Thoracic aorta (tissue), 2 donors: ENCODE measurements around the gene DACT2. TPM values are rescaled to one million over a fixed set of nuclear protein-coding genes. Genes with fewer than 3 reads are reported as not detected.

Experiments used
- ATAC-seq: fragments of 150-250 bp; one replicate; pipeline ENCODE4 v1.8.0; 2017; ENCODE audit warnings: low read depth; ENCODE audit not compliant: insufficient number of reproducible peaks, low FRiP score
- DNase-seq: peaks from one replicate; pipeline ENCODE4 v3.0.0-alpha.2; 2020; ENCODE audit warnings: low spot score
- H3K27ac ChIP-seq, 2 donors: fragments of 200-600 bp; sonication (generic); 1 replicate in 1 of 2; 2 replicates in 1 of 2; pipeline ENCODE4 v1.5.1; 2016; ENCODE audit warnings: mild to moderate bottlenecking in 2 of 2, moderate library complexity in 2 of 2
- H3K27me3 ChIP-seq: fragments of 200-600 bp; sonication (generic); replicated peaks from 2 replicates; pipeline ENCODE4 v1.6.0; 2016; ENCODE audit warnings: mild to moderate bottlenecking; ENCODE audit not compliant: insufficient read depth
- H3K36me3 ChIP-seq: fragments of 200-600 bp; sonication (generic); one replicate; pipeline ENCODE4 v1.5.1; 2016
- H3K4me1 ChIP-seq, 2 donors: fragments of 200-600 bp; sonication (generic); 1 replicate in 1 of 2; 2 replicates in 1 of 2; pipeline versions ENCODE4 v1.5.1 to v1.6.0; 2016; ENCODE audit warnings: low read depth in 2 of 2, mild to moderate bottlenecking in 1 of 2; ENCODE audit not compliant: control insufficient read depth in 1 of 2
- H3K4me3 ChIP-seq: fragments of 200-600 bp; sonication (generic); 2 replicates; pipeline ENCODE4 v1.5.1; 2016; ENCODE audit warnings: mild to moderate bottlenecking
- H3K9me3 ChIP-seq: fragments of 200-600 bp; sonication (generic); 2 replicates; pipeline ENCODE4 v1.5.1; 2016
- CTCF ChIP-seq: fragments of 200-600 bp; sonication (generic); IDR thresholded peaks from one replicate; pipeline ENCODE4 v1.5.1; 2019; ENCODE audit warnings: antibody characterized with exemption
- total RNA-seq, 2 donors: library from RNA; depleted of rRNA; stranded (reverse); fragments of >200 nt; gene quantifications; one replicate each; pipeline versions ENCODE4 v1.1.0 to v1.2.3, GENCODE V29; 2016

Gene DACT2
- total RNA-seq, 2 donors from 2014 or later, result 0.28 to 0.41 TPM

- Histone ChIP-seq H3K36me3 (no peaks in the 10 kb centered on the region), H3K4me1 (no peaks in the 10 kb centered on the region), H3K9me3 (no peaks in the 10 kb centered on the region), H3K27me3 (no peaks in the 10 kb centered on the region), H3K4me3 (no peak overlapping the region), H3K27ac (no peak overlapping the region)
- ATAC-seq (no peak), DNase-seq (no peak)
- TF ChIP-seq CTCF, result no peak
Observed at GRCh38 chr6:168348186-168348585, 28.6 kb upstream of the DACT2 start.

- no peaks in the 10 kb centered on the region for H3K36me3 ChIP-seq
- H3K4me1 ChIP-seq, result no peaks in the 10 kb centered on the region
- H3K27me3 ChIP-seq, result no peaks in the 10 kb centered on the region
- H3K4me3 ChIP-seq, result no peak overlapping the region
- H3K27ac ChIP-seq, result no peak overlapping the region
- no peak for ATAC-seq
- DNase-seq, result no peak
- H3K9me3 ChIP-seq, result no peaks in the 10 kb centered on the region
- TF ChIP-seq CTCF, result no peak
Observed at GRCh38 chr6:168347615-168348014, 28.0 kb upstream of the DACT2 start.

- Histone ChIP-seq H3K4me3 (no peak overlapping the region), H3K36me3 (no peaks in the 10 kb centered on the region), H3K27me3 (no peaks in the 10 kb centered on the region), H3K27ac (no peak overlapping the region), H3K9me3 (no peaks in the 10 kb centered on the region), H3K4me1 (no peaks in the 10 kb centered on the region)
- ATAC-seq (no peak), DNase-seq (no peak)
- TF ChIP-seq CTCF, result no peak
Observed at GRCh38 chr6:168347053-168347452, 27.5 kb upstream of the DACT2 start.

GRCh38 chr6:168345896-168346754, 26.5 kb upstream of the DACT2 start:
- no peaks in the 10 kb centered on the region for H3K4me1 ChIP-seq
- no peak overlapping the region for H3K27ac ChIP-seq
- H3K36me3 ChIP-seq, result no peaks in the 10 kb centered on the region
- no peaks in the 10 kb centered on the region for H3K27me3 ChIP-seq
- H3K4me3 ChIP-seq, result no peak overlapping the region
- DNase-seq, result no peak
- no peak for ATAC-seq
- no peaks in the 10 kb centered on the region for H3K9me3 ChIP-seq
- TF ChIP-seq CTCF, result no peak

GRCh38 chr6:168345266-168345665, 25.7 kb upstream of the DACT2 start:
- no peak for DNase-seq
- ATAC-seq, result no peak
- TF ChIP-seq CTCF, result no peak
- Histone ChIP-seq H3K27me3 (no peaks in the 10 kb centered on the region), H3K27ac (no peak overlapping the region), H3K4me1 (no peaks in the 10 kb centered on the region), H3K36me3 (no peaks in the 10 kb centered on the region), H3K4me3 (no peak overlapping the region), H3K9me3 (no peaks in the 10 kb centered on the region)
